Omental fat pad (tissue), 4 donors: ENCODE measurements around the gene SLC39A11. TPM values are rescaled to one million over a fixed set of nuclear protein-coding genes. Genes with fewer than 3 reads are reported as not detected.

Experiments
- ATAC-seq: fragments of 150-250 bp; one replicate; pipeline ENCODE4 v1.9.1; 2016; ENCODE audit warnings: mild to moderate bottlenecking, moderate library complexity; ENCODE audit not compliant: low FRiP score
- DNase-seq: peaks from one replicate; pipeline ENCODE4 v3.0.0-alpha.2; 2019; ENCODE audit warnings: low spot score
- CTCF ChIP-seq, 3 donors: fragments of 450-650 bp; IDR thresholded peaks; one replicate each; pipeline ENCODE4 v1.5.1; 2016 to 2017; ENCODE audit warnings: antibody characterized with exemption in 3 of 3, mild to moderate bottlenecking in 3 of 3, moderate library complexity in 2 of 3
- total RNA-seq, 4 donors: library from RNA; depleted of rRNA; stranded (reverse); fragments of >200 nt; gene quantifications; one replicate each; pipeline ENCODE4 v1.1.0, GENCODE V29; 2016

Gene SLC39A11
- total RNA-seq, 4 donors from 2014 or later, result 18.8 to 42.4 (median 31.3) TPM

GRCh38 chr17:72735048-72735447 lies 357.4 kb downstream of the SLC39A11 start:
- ATAC-seq, result no peak

GRCh38 chr17:72734613-72735012 lies 357.9 kb downstream of the SLC39A11 start:
- DNase-seq, result no peak
- no peak for TF ChIP-seq CTCF (IDR thresholded peaks at IDR 0.05)

More at GRCh38 chr17:72735048-72735447, 357.4 kb downstream of the SLC39A11 start:
- no peak for DNase-seq
- no peak for TF ChIP-seq CTCF (IDR thresholded peaks at IDR 0.05)

GRCh38 chr17:72733619-72734282 lies 358.7 kb downstream of the SLC39A11 start:
- no peak for TF ChIP-seq CTCF (IDR thresholded peaks at IDR 0.05)
- ATAC-seq, result no peak
- no peak for DNase-seq

More at GRCh38 chr17:72734613-72735012, 357.9 kb downstream of the SLC39A11 start:
- no peak for ATAC-seq

GRCh38 chr17:72732893-72733618 lies 359.4 kb downstream of the SLC39A11 start:
- DNase-seq (no peak), ATAC-seq (no peak)
- no peak for TF ChIP-seq CTCF (IDR thresholded peaks at IDR 0.05)

GRCh38 chr17:72730077-72730476 lies 362.4 kb downstream of the SLC39A11 start:
- ATAC-seq (no peak), DNase-seq (no peak)
- no peak for TF ChIP-seq CTCF (IDR thresholded peaks at IDR 0.05)

GRCh38 chr17:72726936-72727335 lies 365.6 kb downstream of the SLC39A11 start:
- TF ChIP-seq CTCF (IDR thresholded peaks at IDR 0.05), result no peak
- ATAC-seq (no peak), DNase-seq (no peak)
